ENCODE data around the gene C1QTNF5. TPM values are rescaled to one million over a fixed set of nuclear protein-coding genes. Genes with fewer than 3 reads are reported as not detected.

C1QTNF5 gene
- total RNA-seq, 4 donors from 2014 or later: 12.5 to 55.2 (median 34.1) TPM

- no peak overlapping the region for H3K4me3 ChIP-seq
- H3K27ac ChIP-seq: peak overlapping the region in 2 of 4 donors; percentile 61 to 96
- 68 to 69% methylated on average over 10 of the region's 10 CpGs for WGBS, 2 donors
- peaks cover 0 to 60% (median 22%) of the 10 kb centered on the region in 4 donors for H3K4me1 ChIP-seq
- peak in 1 of 2 donors; percentile 3 for DNase-seq (ENCODE audit: low spot score in 2 of 2)
- TF ChIP-seq CTCF (IDR thresholded peaks at IDR 0.05) (no peak), EP300 (IDR thresholded peaks at IDR 0.05) (no peak), POLR2A (IDR thresholded peaks at IDR 0.05) (no peak)
- H3K9me3 ChIP-seq: no peaks in the 10 kb centered on the region
- no peaks in the 10 kb centered on the region for H3K27me3 ChIP-seq
- H3K36me3 ChIP-seq: no peaks in the 10 kb centered on the region
Observed at GRCh38 chr11:119378851-119379465, 38.3 kb upstream of the C1QTNF5 start.

DNA sequence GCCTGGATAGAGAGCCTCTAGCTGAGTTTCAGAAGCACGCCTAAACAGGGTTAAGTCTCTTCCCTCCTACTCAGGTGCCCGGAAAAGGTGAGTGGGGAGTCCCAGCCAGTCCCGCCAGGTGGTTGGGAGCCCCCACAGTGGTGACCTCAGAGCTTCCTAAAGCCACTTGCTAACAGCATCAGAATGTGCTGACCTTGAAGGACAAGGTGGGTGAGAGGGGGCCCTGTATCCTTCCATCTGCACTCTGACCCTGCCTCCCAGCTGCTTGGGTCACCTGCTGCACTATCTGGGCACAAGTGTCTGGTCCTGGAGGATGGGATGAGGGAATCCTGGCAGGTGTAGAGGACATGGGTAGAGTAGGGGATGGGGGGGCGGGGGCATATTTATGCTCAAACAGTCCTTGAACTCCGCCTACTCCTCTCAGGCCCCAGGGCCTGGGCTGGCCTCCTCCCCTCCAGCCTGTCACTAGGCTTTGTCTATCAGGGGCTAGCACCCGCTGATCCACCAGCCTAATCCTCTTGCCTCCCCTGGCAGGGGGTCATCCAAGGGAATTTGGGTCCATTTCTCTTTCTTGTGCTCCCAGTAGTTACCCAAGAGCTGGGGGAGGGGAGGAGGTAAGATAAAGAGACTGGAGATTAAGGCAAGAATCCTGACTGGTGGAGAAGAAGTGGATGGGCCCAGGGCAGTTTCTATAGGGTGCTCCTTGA, 37.4 kb upstream of the C1QTNF5 start:
- no peaks in the 10 kb centered on the region for H3K36me3 ChIP-seq
- WGBS, 2 donors: 61 to 76% methylated on average over 5 to 6 of the region's 6 CpGs
- no peaks in the 10 kb centered on the region for H3K9me3 ChIP-seq
- no peaks in the 10 kb centered on the region for H3K27me3 ChIP-seq
- peak in 1 of 2 donors; percentile 4 for DNase-seq (ENCODE audit: low spot score in 2 of 2)
- H3K4me3 ChIP-seq: no peak overlapping the region
- H3K27ac ChIP-seq: peak overlapping the region; percentile 4 to 97 (median 94)
- no peak for TF ChIP-seq POLR2A (IDR thresholded peaks at IDR 0.05)
- TF ChIP-seq EP300 (IDR thresholded peaks at IDR 0.05): no peak
- no peak for TF ChIP-seq CTCF (IDR thresholded peaks at IDR 0.05)
- H3K4me1 ChIP-seq: peaks cover 0 to 68% (median 22%) of the 10 kb centered on the region in 4 donors

GRCh38 chr11:119377112-119377901, 36.6 kb upstream of the C1QTNF5 start:
- TF ChIP-seq CTCF (IDR thresholded peaks at IDR 0.05) (no peak), EP300 (IDR thresholded peaks at IDR 0.05) (no peak), POLR2A (IDR thresholded peaks at IDR 0.05) (no peak)
- 52 to 58% methylated on average over 11 to 12 of the region's 12 CpGs for WGBS, 2 donors
- no peaks in the 10 kb centered on the region for H3K9me3 ChIP-seq
- no peak overlapping the region for H3K4me3 ChIP-seq
- no peaks in the 10 kb centered on the region for H3K36me3 ChIP-seq
- peaks cover 0 to 73% (median 27%) of the 10 kb centered on the region in 4 donors for H3K4me1 ChIP-seq
- no peaks in the 10 kb centered on the region for H3K27me3 ChIP-seq
- DNase-seq (ENCODE audit: low spot score in 2 of 2): no peak
- peak overlapping the region; percentile 4 to 97 (median 94) for H3K27ac ChIP-seq

DNA sequence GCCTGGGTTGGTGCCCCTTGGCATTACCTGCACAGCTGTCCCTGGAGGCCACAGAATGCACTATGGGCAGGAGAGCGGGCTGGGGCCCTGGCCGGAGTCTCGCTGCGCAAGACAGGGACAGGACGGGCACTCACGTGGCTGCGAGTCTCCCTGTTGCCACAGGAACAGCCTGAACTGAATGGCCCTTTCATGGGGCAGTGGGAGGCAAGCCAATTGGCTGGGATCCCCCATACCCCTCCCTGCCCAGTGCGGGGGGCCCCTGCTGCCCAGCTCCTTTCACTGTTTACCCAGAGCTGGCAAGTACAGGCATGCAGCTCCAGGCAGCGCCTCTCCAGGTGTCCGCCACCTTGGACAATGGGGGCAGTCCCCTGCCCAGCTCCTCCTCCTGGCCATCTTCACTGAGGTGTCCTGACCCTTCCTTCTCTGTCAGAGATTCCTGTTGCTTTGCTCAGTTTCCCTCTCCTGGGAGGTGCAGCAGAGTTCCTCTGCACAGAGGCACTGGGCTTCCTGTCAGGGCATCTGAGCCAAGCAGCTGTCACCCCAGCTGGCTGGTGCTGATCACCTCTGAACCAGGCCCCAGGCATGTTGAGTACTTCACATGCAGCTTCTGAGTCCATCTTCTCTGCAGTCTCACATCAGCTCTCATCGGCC, 35.6 kb upstream of the C1QTNF5 start:
- Histone ChIP-seq H3K4me1 (peaks cover 0 to 76% (median 33%) of the 10 kb centered on the region in 4 donors), H3K36me3 (no peaks in the 10 kb centered on the region)

More for the DNA sequence above, 35.6 kb upstream of the C1QTNF5 start:
- peak overlapping the region; percentile 82 to 97 (median 94) for H3K27ac ChIP-seq
- peak overlapping the region in 3 of 4 donors; percentile 3 to 36 (median 16) for H3K4me3 ChIP-seq
- WGBS, 2 donors: 51 to 52% methylated on average over 11 of the region's 11 CpGs
- no peaks in the 10 kb centered on the region for H3K27me3 ChIP-seq
- peak in 1 of 2 donors; percentile 4 for DNase-seq (ENCODE audit: low spot score in 2 of 2)
- peak; percentile 71 to 84 for TF ChIP-seq EP300 (IDR thresholded peaks at IDR 0.05)
- TF ChIP-seq POLR2A (IDR thresholded peaks at IDR 0.05): peak in 1 of 2 donors; percentile 36
- no peak for TF ChIP-seq CTCF (IDR thresholded peaks at IDR 0.05)
- H3K9me3 ChIP-seq: no peaks in the 10 kb centered on the region
